ENCODE data around the gene CDKN2B-AS1. TPM values are rescaled to one million over a fixed set of nuclear protein-coding genes. Genes with fewer than 3 reads are reported as not detected.

CDKN2B-AS1 gene
- polyA plus RNA-seq, 1 experiment = 2.8 TPM

GRCh38 chr9:22105005-22105722, 110.6 kb downstream of the CDKN2B-AS1 start:
- Histone ChIP-seq H3K4me3 (ENCODE audit: low read depth, low read length) (no peak overlapping the region), H3K27me3 (ENCODE audit: control insufficient read depth, insufficient read depth, low read length) (no peaks in the 10 kb centered on the region), H3K27ac (ENCODE audit: low read depth, low read length) (no peak overlapping the region), H3K9me3 (ENCODE audit: control insufficient read depth, insufficient read depth, low read length) (no peaks in the 10 kb centered on the region)
- CTCF ChIA-PET = interaction anchor here (0.7 to 3.9 kb wide), 3 partner anchors 14 to 293 kb away, joined by 3 to 23 read pairs (median 7); partner anchors contain the start of gene CDKN2B
- no peak for TF ChIP-seq CTCF (IDR thresholded peaks at IDR 0.05; ENCODE audit: low read depth, low read length)
- POLR2A ChIA-PET = interaction anchor here (0.9 kb wide), 1 partner anchor 110 kb away, joined by 3 read pairs; no protein-coding TSS in a partner anchor
- DNase-seq (ENCODE audit: low read depth, low spot score) = no peak

GRCh38 chr9:22107202-22108045, 112.8 kb downstream of the CDKN2B-AS1 start:
- Histone ChIP-seq H3K9me3 (ENCODE audit: control insufficient read depth, insufficient read depth, low read length) (no peaks in the 10 kb centered on the region), H3K4me3 (ENCODE audit: low read depth, low read length) (no peak overlapping the region), H3K27ac (ENCODE audit: low read depth, low read length) (no peak overlapping the region), H3K27me3 (ENCODE audit: control insufficient read depth, insufficient read depth, low read length) (no peaks in the 10 kb centered on the region)
- no peak for TF ChIP-seq CTCF (IDR thresholded peaks at IDR 0.05; ENCODE audit: low read depth, low read length)
- POLR2A ChIA-PET = interaction anchor here (0.9 kb wide), 1 partner anchor 99 kb away, joined by 4 read pairs; the partner anchor contains the start of gene CDKN2B
- DNase-seq (ENCODE audit: low read depth, low spot score) = no peak
- CTCF ChIA-PET = interaction anchor here (3.9 to 4.4 kb wide), 2 partner anchors 12 to 99 kb away, joined by 23 to 24 read pairs; partner anchors contain the start of gene CDKN2B

- Histone ChIP-seq H3K27ac (ENCODE audit: low read depth, low read length) (no peak overlapping the region), H3K27me3 (ENCODE audit: control insufficient read depth, insufficient read depth, low read length) (no peaks in the 10 kb centered on the region), H3K9me3 (ENCODE audit: control insufficient read depth, insufficient read depth, low read length) (no peaks in the 10 kb centered on the region), H3K4me3 (ENCODE audit: low read depth, low read length) (no peak overlapping the region)
- POLR2A ChIA-PET = no interaction called here
- TF ChIP-seq CTCF (IDR thresholded peaks at IDR 0.05; ENCODE audit: low read depth, low read length) = no peak
- CTCF ChIA-PET = interaction anchor here (0.6 to 4.4 kb wide), 4 partner anchors 10 to 131 kb away, joined by 3 to 27 read pairs (median 14); partner anchors contain the start of gene CDKN2B
- DNase-seq (ENCODE audit: low read depth, low spot score) = no peak
Observed at GRCh38 chr9:22108581-22109370, 114.2 kb downstream of the CDKN2B-AS1 start.

- ChIA-PET CTCF (interaction anchor here (4.0 kb wide), 1 partner anchor 103 kb away, joined by 27 read pairs; the partner anchor contains the start of gene CDKN2B), POLR2A (no interaction called here)
- Histone ChIP-seq H3K4me3 (ENCODE audit: low read depth, low read length) (no peak overlapping the region), H3K27me3 (ENCODE audit: control insufficient read depth, insufficient read depth, low read length) (no peaks in the 10 kb centered on the region), H3K9me3 (ENCODE audit: control insufficient read depth, insufficient read depth, low read length) (no peaks in the 10 kb centered on the region), H3K27ac (ENCODE audit: low read depth, low read length) (no peak overlapping the region)
- DNase-seq (ENCODE audit: low read depth, low spot score) = no peak
- TF ChIP-seq CTCF (IDR thresholded peaks at IDR 0.05; ENCODE audit: low read depth, low read length) = no peak
Observed at GRCh38 chr9:22111176-22111953, 116.8 kb downstream of the CDKN2B-AS1 start.
